ENCODE measurements around the gene SAMSN1.

Gene SAMSN1

DNA sequence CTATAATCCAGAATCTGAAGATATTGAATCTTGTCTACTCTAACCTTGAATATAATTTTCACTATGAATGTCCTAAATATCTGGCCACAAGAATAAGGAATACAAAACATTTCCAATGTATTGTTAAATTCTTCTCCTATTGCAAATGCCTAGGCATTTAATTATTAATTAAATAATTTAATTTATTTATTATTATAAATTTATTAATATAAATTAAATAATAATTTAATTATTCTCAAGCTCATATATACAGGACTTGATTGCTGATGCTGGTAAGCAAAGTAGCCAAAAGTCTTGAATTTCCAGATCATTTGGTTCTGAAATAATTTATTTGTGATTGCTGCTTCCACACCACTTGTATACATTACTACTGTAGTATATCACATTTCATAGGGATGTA lies 71.1 kb downstream of the SAMSN1 start:
- POLR2A ChIA-PET = no interaction called here
- CTCF ChIA-PET = no interaction called here
- no peaks in the 10 kb centered on the region for H3K4me1 ChIP-seq (ENCODE audit: control insufficient read depth, insufficient read depth, low read length)

GRCh38 chr21:14469641-14470040 lies 76.5 kb downstream of the SAMSN1 start:
- H3K4me3 ChIP-seq (ENCODE audit: low read depth, low read length) = no peak overlapping the region
- no peaks in the 10 kb centered on the region for H3K4me1 ChIP-seq (ENCODE audit: control insufficient read depth, insufficient read depth, low read length)
- H3K27ac ChIP-seq (ENCODE audit: extremely low read depth, low read depth, low read length) = no peak overlapping the region
- H3K9me3 ChIP-seq (ENCODE audit: control insufficient read depth, insufficient read depth, low read depth, low read length) = no peaks in the 10 kb centered on the region
- CTCF ChIA-PET = interaction anchor here (0.7 kb wide), 1 partner anchor 394 kb away, joined by 3 read pairs; no protein-coding TSS in a partner anchor
- POLR2A ChIA-PET = no interaction called here
- no peaks in the 10 kb centered on the region for H3K36me3 ChIP-seq (ENCODE audit: control insufficient read depth in 2 of 2, insufficient read depth in 1 of 2, low read length in 2 of 2)
- TF ChIP-seq BCL11A (tag by site-specific recombination; IDR thresholded peaks at IDR 0.05; ENCODE audit: low read depth) = no peak
- no peak for TF ChIP-seq ZBTB6 (tag by site-specific recombination; IDR thresholded peaks at IDR 0.05)
- TF ChIP-seq ZNF311 (tag by site-specific recombination; IDR thresholded peaks at IDR 0.05; ENCODE audit: borderline replicate concordance) = no peak
- TF ChIP-seq ZBTB1 (tag by site-specific recombination; IDR thresholded peaks at IDR 0.05) = no peak
- no peak for TF ChIP-seq ZNF529 (tag by site-specific recombination; IDR thresholded peaks at IDR 0.05; ENCODE audit: insufficient replicate concordance)
- TF ChIP-seq, protein P1, sequence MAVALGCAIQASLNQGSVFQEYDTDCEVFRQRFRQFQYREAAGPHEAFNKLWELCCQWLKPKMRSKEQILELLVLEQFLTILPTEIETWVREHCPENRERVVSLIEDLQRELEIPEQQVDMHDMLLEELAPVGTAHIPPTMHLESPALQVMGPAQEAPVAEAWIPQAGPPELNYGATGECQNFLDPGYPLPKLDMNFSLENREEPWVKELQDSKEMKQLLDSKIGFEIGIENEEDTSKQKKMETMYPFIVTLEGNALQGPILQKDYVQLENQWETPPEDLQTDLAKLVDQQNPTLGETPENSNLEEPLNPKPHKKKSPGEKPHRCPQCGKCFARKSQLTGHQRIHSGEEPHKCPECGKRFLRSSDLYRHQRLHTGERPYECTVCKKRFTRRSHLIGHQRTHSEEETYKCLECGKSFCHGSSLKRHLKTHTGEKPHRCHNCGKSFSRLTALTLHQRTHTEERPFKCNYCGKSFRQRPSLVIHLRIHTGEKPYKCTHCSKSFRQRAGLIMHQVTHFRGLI (tag by site-specific recombination; IDR thresholded peaks at IDR 0.05) = no peak
- no peak for TF ChIP-seq SCRT1 (tag by site-specific recombination; IDR thresholded peaks at IDR 0.05; ENCODE audit: borderline replicate concordance)
- no peak for TF ChIP-seq SALL2 (tag by site-specific recombination; IDR thresholded peaks at IDR 0.05; ENCODE audit: borderline replicate concordance)
- TF ChIP-seq ZNF280D (tag by site-specific recombination; IDR thresholded peaks at IDR 0.05) = no peak
- TF ChIP-seq, protein P2, sequence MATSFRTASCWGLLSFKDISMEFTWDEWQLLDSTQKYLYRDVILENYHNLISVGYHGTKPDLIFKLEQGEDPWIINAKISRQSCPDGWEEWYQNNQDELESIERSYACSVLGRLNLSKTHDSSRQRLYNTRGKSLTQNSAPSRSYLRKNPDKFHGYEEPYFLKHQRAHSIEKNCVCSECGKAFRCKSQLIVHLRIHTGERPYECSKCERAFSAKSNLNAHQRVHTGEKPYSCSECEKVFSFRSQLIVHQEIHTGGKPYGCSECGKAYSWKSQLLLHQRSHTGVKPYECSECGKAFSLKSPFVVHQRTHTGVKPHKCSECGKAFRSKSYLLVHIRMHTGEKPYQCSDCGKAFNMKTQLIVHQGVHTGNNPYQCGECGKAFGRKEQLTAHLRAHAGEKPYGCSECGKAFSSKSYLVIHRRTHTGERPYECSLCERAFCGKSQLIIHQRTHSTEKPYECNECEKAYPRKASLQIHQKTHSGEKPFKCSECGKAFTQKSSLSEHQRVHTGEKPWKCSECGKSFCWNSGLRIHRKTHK (tag by site-specific recombination; IDR thresholded peaks at IDR 0.05) = no peak
- TF ChIP-seq ZNF621 (tag by site-specific recombination; IDR thresholded peaks at IDR 0.05) = no peak
- no peak for TF ChIP-seq ZNF791 (tag by site-specific recombination; IDR thresholded peaks at IDR 0.05)
- TF ChIP-seq ZNF660 (tag by site-specific recombination; IDR thresholded peaks at IDR 0.05) = no peak
- no peak for TF ChIP-seq ZNF585B (tag by site-specific recombination; IDR thresholded peaks at IDR 0.05)
- TF ChIP-seq GLIS2 (tag by site-specific recombination; IDR thresholded peaks at IDR 0.05) = no peak
- no peak for TF ChIP-seq ZNF184 (tag by site-specific recombination; IDR thresholded peaks at IDR 0.05)
- TF ChIP-seq ZNF398 (tag by site-specific recombination; IDR thresholded peaks at IDR 0.05) = no peak

More for the DNA sequence above, 71.1 kb downstream of the SAMSN1 start:
- H3K36me3 ChIP-seq (ENCODE audit: control insufficient read depth in 2 of 2, insufficient read depth in 1 of 2, low read length in 2 of 2) = no peaks in the 10 kb centered on the region
- H3K4me3 ChIP-seq (ENCODE audit: low read depth, low read length) = no peak overlapping the region
- no peaks in the 10 kb centered on the region for H3K9me3 ChIP-seq (ENCODE audit: control insufficient read depth, insufficient read depth, low read depth, low read length)
- TF ChIP-seq OVOL3 (tag by site-specific recombination; IDR thresholded peaks at IDR 0.05) (no peak), ZNF391 (tag by site-specific recombination; IDR thresholded peaks at IDR 0.05; ENCODE audit: borderline replicate concordance, low read depth) (no peak), ZNF121 (tag by site-specific recombination; IDR thresholded peaks at IDR 0.05) (no peak), ZNF416 (tag by site-specific recombination; IDR thresholded peaks at IDR 0.05) (no peak), ZNF214 (tag by site-specific recombination; IDR thresholded peaks at IDR 0.05; ENCODE audit: borderline replicate concordance) (no peak), ZNF777 (tag by site-specific recombination; IDR thresholded peaks at IDR 0.05; ENCODE audit: borderline replicate concordance) (no peak), ZIC2 (tag by site-specific recombination; IDR thresholded peaks at IDR 0.05) (no peak), ZNF350 (tag by site-specific recombination; IDR thresholded peaks at IDR 0.05) (no peak), ZNF692 (tag by site-specific recombination; IDR thresholded peaks at IDR 0.05) (no peak), ZNF747 (tag by site-specific recombination; IDR thresholded peaks at IDR 0.05) (no peak), RBAK (tag by site-specific recombination; IDR thresholded peaks at IDR 0.05) (no peak), SP3 (tag by site-specific recombination; IDR thresholded peaks at IDR 0.05) (no peak), ZNF558 (tag by site-specific recombination; IDR thresholded peaks at IDR 0.05) (no peak), ZNF660 (tag by site-specific recombination; IDR thresholded peaks at IDR 0.05) (no peak), ZNF266 (tag by site-specific recombination; IDR thresholded peaks at IDR 0.05; ENCODE audit: low read depth) (no peak)
- H3K27ac ChIP-seq (ENCODE audit: extremely low read depth, low read depth, low read length) = no peak overlapping the region
